HCT116 (cell line): Measurements from ENCODE around the gene RACK1. TPM values are rescaled to one million over a fixed set of nuclear protein-coding genes. Genes with fewer than 3 reads are reported as not detected.

ENCODE experiments used
- ATAC-seq: fragments of 200-7000 bp; cut with Tn5 transposase; 2 replicates; pipeline ENCODE4 v1.9.1; 2020; ENCODE audit warnings: mild to moderate bottlenecking, moderate library complexity
- BruUV-seq: library from RNA; stranded (reverse); fragments of 400-500 nt; replicated peaks from 2 replicates; lab custom pipeline; 2021; lab: Mats Ljungman, UMichigan
- CTCF ChIA-PET: fragments of 300-600 bp; sonication (Branson Sonifier 250); formaldehyde crosslinking; loops from one replicate; lab custom pipeline; 2021; ENCODE audit warnings: antibody characterized with exemption; lab: Charles Lee
- POLR2A ChIA-PET: fragments of 300-600, 350-600 bp; sonication (Branson Sonifier 250); formaldehyde crosslinking; loops from one replicate; lab custom pipeline; 2021; ENCODE audit warnings: antibody characterized with exemption; lab: Charles Lee
- RAD21 ChIA-PET, 2 experiments: fragments of 300-600 bp; sonication (Branson Sonifier 250); formaldehyde crosslinking; loops; one replicate each; lab custom pipeline; 2023; ENCODE audit warnings: low total read pairs in 2 of 2; ENCODE audit not compliant: uncharacterized antibody in 2 of 2, unreplicated experiment in 2 of 2, low non-redundant PET in 1 of 2; lab: Charles Lee
- DNase-seq: peaks from one replicate; pipeline ENCODE4 v3.0.0-alpha.2; 2010; ENCODE audit warnings: low read depth, low spot score
- H2AFZ ChIP-seq: fragments of 200-600 bp; shearing (Covaris generic), sonication (generic); 2 replicates; pipeline ENCODE4 v1.6.1; 2017; ENCODE audit warnings: low read depth, mixed run types, mixed read lengths, antibody characterized with exemption, low read length; ENCODE audit not compliant: poor library complexity, severe bottlenecking
- H3K27ac ChIP-seq: 2 replicates; pipeline ENCODE4 v1.5.1; 2012; ENCODE audit warnings: low read depth, low read length
- H3K27me3 ChIP-seq: fragments of 200-600 bp; sonication (generic); 2 replicates; pipeline ENCODE4 v1.6.1; 2016; ENCODE audit warnings: mixed run types, low read length, mixed read lengths; ENCODE audit not compliant: insufficient read depth
- H3K36me3 ChIP-seq, 2 experiments: fragments of 200-500 bp in 1 of 2; fragments of 200-600 bp in 1 of 2; sonication (Bioruptor generic) in 1 of 2; sonication (generic) in 1 of 2; 2 replicates each; pipeline versions ENCODE4 v1.5.1 to v1.6.1; 2014 to 2016; ENCODE audit warnings: low read length in 2 of 2, inconsistent platforms in 1 of 2, mixed read lengths in 1 of 2, mixed run types in 1 of 2; ENCODE audit not compliant: insufficient read depth in 2 of 2, control insufficient read depth in 1 of 2
- H3K4me1 ChIP-seq, 2 experiments: fragments of 200-600 bp in 1 of 2; sonication (generic) in 1 of 2; 2 replicates each; pipeline versions ENCODE4 v1.5.1 to v1.6.1; 2012 to 2017; ENCODE audit warnings: low read length in 2 of 2, inconsistent platforms in 1 of 2, mild to moderate bottlenecking in 1 of 2, mixed read lengths in 1 of 2, mixed run types in 1 of 2, moderate library complexity in 1 of 2; ENCODE audit not compliant: insufficient read depth in 2 of 2, control insufficient read depth in 1 of 2
- H3K4me2 ChIP-seq: fragments of 200-600 bp; sonication (generic); 2 replicates; pipeline ENCODE4 v1.6.1; 2017; ENCODE audit warnings: mixed run types, low read length, mixed read lengths
- H3K4me3 ChIP-seq, 2 experiments: fragments of 200-600 bp in 1 of 2; sonication (generic) in 1 of 2; replicated peaks in 1 of 2; 2 replicates each; pipeline ENCODE4 v1.5.1; 2011 to 2016; ENCODE audit warnings: low read length in 2 of 2, control low read depth in 1 of 2, low read depth in 1 of 2, mild to moderate bottlenecking in 1 of 2, mixed read lengths in 1 of 2, mixed run types in 1 of 2
- H3K79me2 ChIP-seq: fragments of 200-600 bp; sonication (generic); 2 replicates; pipeline ENCODE4 v1.6.1; 2017; ENCODE audit warnings: mild to moderate bottlenecking, mixed run types, low read length, moderate library complexity, mixed read lengths; ENCODE audit not compliant: insufficient read depth
- H3K9ac ChIP-seq: fragments of 200-600 bp; sonication (generic); 2 replicates; pipeline ENCODE4 v1.6.1; 2016; ENCODE audit warnings: low read length, mixed read lengths
- H3K9me2 ChIP-seq: fragments of 200-600 bp; sonication (generic), shearing (Covaris generic); 2 replicates; pipeline ENCODE4 v1.6.1; 2017; ENCODE audit warnings: mixed run types, mild to moderate bottlenecking, moderate library complexity; ENCODE audit not compliant: insufficient read depth
- H3K9me3 ChIP-seq, 2 experiments: fragments of 200-500 bp in 1 of 2; fragments of 200-600 bp in 1 of 2; sonication (Bioruptor generic) in 1 of 2; sonication (generic) in 1 of 2; 2 replicates each; pipeline ENCODE4 v1.6.1; 2014 to 2017; ENCODE audit warnings: low read length in 2 of 2, mixed read lengths in 2 of 2, inconsistent platforms in 1 of 2, low read depth in 1 of 2, mild to moderate bottlenecking in 1 of 2, mixed run types in 1 of 2, moderate library complexity in 1 of 2; ENCODE audit not compliant: control insufficient read depth in 1 of 2, insufficient read depth in 1 of 2
- H4K20me1 ChIP-seq: fragments of 200-600 bp; sonication (generic), shearing (Covaris generic); 2 replicates; pipeline ENCODE4 v1.6.1; 2017; ENCODE audit warnings: mixed run types, mild to moderate bottlenecking, moderate library complexity; ENCODE audit not compliant: insufficient read depth
- ATF3 ChIP-seq: IDR thresholded peaks from 2 replicates; pipeline ENCODE4 v1.6.1; 2012
- CBX3 ChIP-seq: IDR thresholded peaks from 2 replicates; pipeline ENCODE4 v1.6.1; 2012; ENCODE audit warnings: low read depth
- CTCF ChIP-seq, 3 experiments: fragments of 200-600 bp in 1 of 3; sonication (generic) in 1 of 3; IDR thresholded peaks in 2 of 3; conservative IDR thresholded peaks in 1 of 3; 2 replicates each; pipeline ENCODE4 v1.5.1; 2012 to 2017; ENCODE audit warnings: low read depth in 2 of 3, low read length in 2 of 3, antibody characterized with exemption in 1 of 3, borderline replicate concordance in 1 of 3, control low read depth in 1 of 3, mild to moderate bottlenecking in 1 of 3, mixed read lengths in 1 of 3, mixed run types in 1 of 3, moderate library complexity in 1 of 3; ENCODE audit not compliant: insufficient read depth in 1 of 3
- EGR1 ChIP-seq: IDR thresholded peaks from 2 replicates; pipeline ENCODE4 v1.6.1; 2012; ENCODE audit warnings: low read depth
- ELF1 ChIP-seq: IDR thresholded peaks from 2 replicates; pipeline ENCODE4 v1.6.1; 2012; ENCODE audit warnings: low read depth, borderline replicate concordance
- EZH2 ChIP-seq: fragments of 200-600 bp; sonication (generic); IDR thresholded peaks from 2 replicates; pipeline ENCODE4 v1.6.1; 2017; ENCODE audit warnings: antibody characterized with exemption, mixed run types
- JUND ChIP-seq: IDR thresholded peaks from 2 replicates; pipeline ENCODE4 v1.6.1; 2012
- MAX ChIP-seq: IDR thresholded peaks from 2 replicates; pipeline ENCODE4 v1.6.1; 2012
- POLR2A ChIP-seq: IDR thresholded peaks from 2 replicates; pipeline ENCODE4 v1.7.0; 2011; ENCODE audit warnings: borderline replicate concordance; ENCODE audit not compliant: insufficient read depth, insufficient read length; ENCODE audit errors: extremely low read depth
- RAD21 ChIP-seq: IDR thresholded peaks from 2 replicates; pipeline ENCODE4 v1.6.1; 2012; ENCODE audit warnings: low read depth, mild to moderate bottlenecking
- REST ChIP-seq: IDR thresholded peaks from 2 replicates; pipeline ENCODE4 v1.6.1; 2012; ENCODE audit warnings: low read depth
- SIN3A ChIP-seq: IDR thresholded peaks from 2 replicates; pipeline ENCODE4 v1.6.1; 2012; ENCODE audit warnings: low read depth
- SP1 ChIP-seq: IDR thresholded peaks from 2 replicates; pipeline ENCODE4 v1.6.1; 2012; ENCODE audit warnings: low read depth
- TCF7L2 ChIP-seq: IDR thresholded peaks from 2 replicates; pipeline ENCODE4 v1.7.0; 2011; ENCODE audit warnings: borderline replicate concordance, inconsistent platforms; ENCODE audit not compliant: insufficient read depth, insufficient read length; ENCODE audit errors: extremely low read depth
- YY1 ChIP-seq: IDR thresholded peaks from 2 replicates; pipeline ENCODE4 v1.6.1; 2011; ENCODE audit warnings: low read length, low read depth, moderate library complexity, mild to moderate bottlenecking; ENCODE audit not compliant: insufficient replicate concordance; ENCODE audit errors: extremely low read depth
- ZBTB33 ChIP-seq: IDR thresholded peaks from 2 replicates; pipeline ENCODE4 v1.6.1; 2011; ENCODE audit warnings: mild to moderate bottlenecking, low read length, moderate library complexity; ENCODE audit not compliant: insufficient replicate concordance; ENCODE audit errors: extremely low read depth
- ZFX ChIP-seq: fragments of 450-650 bp; IDR thresholded peaks from 2 replicates; pipeline ENCODE4 v1.6.1; 2017
- intact Hi-C: fragments of 100-400 bp; cut with micrococcal nuclease; formaldehyde crosslinking; loops from 2 replicates; pipeline ENCODE4 v1.10.0; 2022
- total RNA-seq: library from RNA; stranded (reverse); gene quantifications from one replicate; pipeline ENCODE4 v1.2.1, GENCODE V29; 2021; ENCODE audit not compliant: unreplicated experiment

RACK1 gene
- total RNA-seq, 1 experiment from 2014 or later: 2,432 TPM

GRCh38 chr5:181200816-181201215, 42.9 kb downstream of the RACK1 start:
- Histone ChIP-seq H3K27me3 (no peaks in the 10 kb centered on the region), H3K36me3 (no peaks in the 10 kb centered on the region), H3K9me3 (no peaks in the 10 kb centered on the region), H2AFZ (no peak overlapping the region), H4K20me1 (no peaks in the 10 kb centered on the region), H3K9me2 (no peaks in the 10 kb centered on the region), H3K79me2 (no peaks in the 10 kb centered on the region; the same call in 1 of the 2 replicates), H3K27ac (no peak overlapping the region), H3K9ac (no peak overlapping the region), H3K4me3 (no peak overlapping the region), H3K4me1 (peaks cover 8 to 16% of the 10 kb centered on the region in 2 experiments), H3K4me2 (no peak overlapping the region)
- no peak for ATAC-seq
- BruUV-seq: TSS peak; percentile 6
- RAD21 ChIA-PET: no interaction called here
- TF ChIP-seq ATF3 (no peak), POLR2A (no peak), YY1 (no peak), EZH2 (no peak), SIN3A (no peak), ZBTB33 (no peak), ZFX (no peak), ELF1 (no peak), SP1 (no peak), RAD21 (no peak), EGR1 (no peak), TCF7L2 (no peak), REST (no peak), CTCF (IDR thresholded peaks at IDR 0.05 in 2 of 3, conservative IDR thresholded peaks at IDR 0.05 in 1 of 3; ENCODE audit: borderline replicate concordance in 1 of 3, insufficient read depth in 1 of 3, low read depth in 2 of 3, low read length in 2 of 3) (no peak), CBX3 (no peak), MAX (no peak), JUND (no peak)
- DNase-seq: no peak
- intact Hi-C loops: no loop called here
- CTCF ChIA-PET: no interaction called here
- POLR2A ChIA-PET: no interaction called here
